ENCODE results near the gene SLC9A1. TPM values are rescaled to one million over a fixed set of nuclear protein-coding genes. Genes with fewer than 3 reads are reported as not detected.

SLC9A1 gene
- total RNA-seq, 1 experiment from 2014 or later, result 21.7 TPM

GRCh38 chr1:27149762-27150113 lies 5.2 kb downstream of the SLC9A1 start:
- ATAC-seq, result no peak
- Histone ChIP-seq H3K4me2 (ENCODE audit: low read length) (no peak overlapping the region), H3K4me1 (ENCODE audit: control insufficient read depth in 1 of 2, insufficient read depth in 2 of 2, low read length in 2 of 2) (peaks cover 27 to 42% of the 10 kb centered on the region in 2 experiments), H3K9me2 (ENCODE audit: insufficient read depth) (no peaks in the 10 kb centered on the region), H3K27ac (ENCODE audit: low read depth, low read length) (no peak overlapping the region), H3K79me2 (ENCODE audit: insufficient read depth, low read length) (peaks cover 68% of the 10 kb centered on the region), H3K9me3 (ENCODE audit: control insufficient read depth in 1 of 2, insufficient read depth in 1 of 2, low read depth in 1 of 2, low read length in 2 of 2) (no peaks in the 10 kb centered on the region), H2AFZ (ENCODE audit: low read depth, low read length, poor library complexity, severe bottlenecking) (no peak overlapping the region), H3K9ac (ENCODE audit: low read length) (no peak overlapping the region), H3K4me3 (replicated peaks in 1 of 2; ENCODE audit: low read depth in 1 of 2, low read length in 2 of 2) (no peak overlapping the region), H3K36me3 (ENCODE audit: control insufficient read depth in 1 of 2, insufficient read depth in 2 of 2, low read length in 2 of 2) (no peaks in the 10 kb centered on the region; a peak in 1 of 4 replicates), H3K27me3 (ENCODE audit: insufficient read depth, low read length) (no peaks in the 10 kb centered on the region), H4K20me1 (ENCODE audit: insufficient read depth) (no peaks in the 10 kb centered on the region)
- ChIA-PET CTCF (no interaction called here), POLR2A (no interaction called here), RAD21 (ENCODE audit: low non-redundant PET in 1 of 2, low total read pairs in 2 of 2, uncharacterized antibody in 2 of 2, unreplicated experiment in 2 of 2) (no interaction called here)
- no peak for DNase-seq (ENCODE audit: low read depth, low spot score)
- TF ChIP-seq POLR2AphosphoS5 (IDR thresholded peaks at IDR 0.05; ENCODE audit: low read depth, low read length) (no peak), EZH2 (IDR thresholded peaks at IDR 0.05) (no peak), RAD21 (IDR thresholded peaks at IDR 0.05; ENCODE audit: low read depth) (no peak), MAX (IDR thresholded peaks at IDR 0.05) (no peak), SRF (IDR thresholded peaks at IDR 0.05; ENCODE audit: low read depth) (no peak), TCF7L2 (IDR thresholded peaks at IDR 0.05; ENCODE audit: borderline replicate concordance, extremely low read depth, insufficient read depth, insufficient read length) (no peak), EGR1 (IDR thresholded peaks at IDR 0.05; ENCODE audit: low read depth) (no peak)
- intact Hi-C loops (cut with micrococcal nuclease), result no loop called here
- BruUV-seq (replicated peaks), result no TSS peak

GRCh38 chr1:27149084-27149761 lies 5.7 kb downstream of the SLC9A1 start:
- H3K79me2 ChIP-seq (ENCODE audit: insufficient read depth, low read length), result peaks cover 67% of the 10 kb centered on the region
- no peaks in the 10 kb centered on the region for H3K9me2 ChIP-seq (ENCODE audit: insufficient read depth)
- ChIA-PET CTCF (no interaction called here), RAD21 (ENCODE audit: low non-redundant PET in 1 of 2, low total read pairs in 2 of 2, uncharacterized antibody in 2 of 2, unreplicated experiment in 2 of 2) (no interaction called here), POLR2A (no interaction called here)
- no peak overlapping the region for H2AFZ ChIP-seq (ENCODE audit: low read depth, low read length, poor library complexity, severe bottlenecking)
- no peak overlapping the region for H3K4me3 ChIP-seq (replicated peaks in 1 of 2; ENCODE audit: low read depth in 1 of 2, low read length in 2 of 2)
- no peak overlapping the region for H3K4me2 ChIP-seq (ENCODE audit: low read length)
- no TSS peak for BruUV-seq (replicated peaks)
- no peaks in the 10 kb centered on the region for H4K20me1 ChIP-seq (ENCODE audit: insufficient read depth)
- intact Hi-C loops (cut with micrococcal nuclease), result no loop called here
- H3K27me3 ChIP-seq (ENCODE audit: insufficient read depth, low read length), result no peaks in the 10 kb centered on the region
- no peak overlapping the region for H3K27ac ChIP-seq (ENCODE audit: low read depth, low read length)
- H3K36me3 ChIP-seq (ENCODE audit: control insufficient read depth in 1 of 2, insufficient read depth in 2 of 2, low read length in 2 of 2), result no peaks in the 10 kb centered on the region; a peak in 1 of 4 replicates
- DNase-seq (ENCODE audit: low read depth, low spot score), result no peak
- H3K9me3 ChIP-seq (ENCODE audit: control insufficient read depth in 1 of 2, insufficient read depth in 1 of 2, low read depth in 1 of 2, low read length in 2 of 2), result no peaks in the 10 kb centered on the region
- no peak overlapping the region for H3K9ac ChIP-seq (ENCODE audit: low read length)
- peaks cover 29 to 42% of the 10 kb centered on the region in 2 experiments for H3K4me1 ChIP-seq (ENCODE audit: control insufficient read depth in 1 of 2, insufficient read depth in 2 of 2, low read length in 2 of 2)
- ATAC-seq, result no peak
- TF ChIP-seq SP1 (IDR thresholded peaks at IDR 0.05; ENCODE audit: low read depth) (no peak), EZH2 (IDR thresholded peaks at IDR 0.05) (no peak), FOSL1 (IDR thresholded peaks at IDR 0.05; ENCODE audit: low read depth) (no peak), MAX (IDR thresholded peaks at IDR 0.05) (no peak), REST (IDR thresholded peaks at IDR 0.05; ENCODE audit: low read depth) (no peak), ELF1 (IDR thresholded peaks at IDR 0.05; ENCODE audit: borderline replicate concordance, low read depth) (no peak), CBX3 (IDR thresholded peaks at IDR 0.05; ENCODE audit: low read depth) (no peak), EZH2phosphoT487 (IDR thresholded peaks at IDR 0.05; ENCODE audit: borderline replicate concordance) (no peak), YY1 (IDR thresholded peaks at IDR 0.05; ENCODE audit: extremely low read depth, insufficient replicate concordance, low read depth, low read length) (no peak), ZBTB33 (IDR thresholded peaks at IDR 0.05; ENCODE audit: extremely low read depth, insufficient replicate concordance, low read length) (no peak)
